Measurements from ENCODE around the gene UACA. TPM values are rescaled to one million over a fixed set of nuclear protein-coding genes. Genes with fewer than 3 reads are reported as not detected.

UACA gene
- total RNA-seq, 2 experiments from 2014 or later, result 1.1 to 1.5 TPM

- Histone ChIP-seq H3K27ac (ENCODE audit: low read depth in 1 of 2, low read length in 2 of 2) (no peak overlapping the region), H3K9me3 (ENCODE audit: control insufficient read depth in 1 of 2, insufficient read depth in 1 of 2, low read length in 2 of 2) (no peaks in the 10 kb centered on the region), H3K4me1 (ENCODE audit: insufficient read depth, low read length) (no peaks in the 10 kb centered on the region), H3K4me3 (ENCODE audit: low read length) (no peak overlapping the region), H3K36me3 (ENCODE audit: insufficient read depth, low read length) (no peaks in the 10 kb centered on the region), H3K27me3 (ENCODE audit: control insufficient read depth in 1 of 2, insufficient read depth in 2 of 2, low read length in 2 of 2) (peaks cover 0 to 8% of the 10 kb centered on the region in 2 experiments)
- POLR2A ChIA-PET, result no interaction called here
- DNase-seq (no peak), ATAC-seq (ENCODE audit: poor library complexity) (no peak)
- CTCF ChIA-PET, result no interaction called here
- intact Hi-C loops (cut with DNase I, micrococcal nuclease), result no loop called here
- no peak overlapping the region for H3K27ac Mint-ChIP-seq
- TF ChIP-seq CTCF (IDR thresholded peaks at IDR 0.05), result no peak
- peaks cover 14% of the 10 kb centered on the region for H3K27me3 Mint-ChIP-seq
- H3K9me3 Mint-ChIP-seq, result no peaks in the 10 kb centered on the region
- H3K4me1 Mint-ChIP-seq (ENCODE audit: low read depth), result no peaks in the 10 kb centered on the region
- no peaks in the 10 kb centered on the region for H3K36me3 Mint-ChIP-seq (ENCODE audit: low read depth)
- no peak overlapping the region for H3K4me3 Mint-ChIP-seq
Measured at GRCh38 chr15:70781236-70781635, 17.9 kb upstream of the UACA start.

- H3K27me3 ChIP-seq (ENCODE audit: control insufficient read depth in 1 of 2, insufficient read depth in 2 of 2, low read length in 2 of 2), result peaks cover 0 to 4% of the 10 kb centered on the region in 2 experiments
- no peaks in the 10 kb centered on the region for H3K36me3 Mint-ChIP-seq (ENCODE audit: low read depth)
- no peak overlapping the region for H3K27ac Mint-ChIP-seq
- no peaks in the 10 kb centered on the region for H3K4me1 ChIP-seq (ENCODE audit: insufficient read depth, low read length)
- ATAC-seq (ENCODE audit: poor library complexity) (no peak), DNase-seq (no peak)
- peaks cover 9% of the 10 kb centered on the region for H3K27me3 Mint-ChIP-seq
- H3K27ac ChIP-seq (ENCODE audit: low read depth in 1 of 2, low read length in 2 of 2), result no peak overlapping the region
- no peak for TF ChIP-seq CTCF (IDR thresholded peaks at IDR 0.05)
- no peaks in the 10 kb centered on the region for H3K9me3 ChIP-seq (ENCODE audit: control insufficient read depth in 1 of 2, insufficient read depth in 1 of 2, low read length in 2 of 2)
- intact Hi-C loops (cut with DNase I, micrococcal nuclease), result no loop called here
- H3K4me1 Mint-ChIP-seq (ENCODE audit: low read depth), result no peaks in the 10 kb centered on the region
- ChIA-PET POLR2A (no interaction called here), CTCF (no interaction called here)
- no peak overlapping the region for H3K4me3 ChIP-seq (ENCODE audit: low read length)
- H3K4me3 Mint-ChIP-seq, result no peak overlapping the region
- no peaks in the 10 kb centered on the region for H3K9me3 Mint-ChIP-seq
- no peaks in the 10 kb centered on the region for H3K36me3 ChIP-seq (ENCODE audit: insufficient read depth, low read length)
Measured at GRCh38 chr15:70778258-70779076, 15.1 kb upstream of the UACA start.

GRCh38 chr15:70777170-70777926, 14.0 kb upstream of the UACA start:
- ChIA-PET CTCF (no interaction called here), POLR2A (no interaction called here)
- peaks cover 0 to 4% of the 10 kb centered on the region in 2 experiments for H3K27me3 ChIP-seq (ENCODE audit: control insufficient read depth in 1 of 2, insufficient read depth in 2 of 2, low read length in 2 of 2)
- peaks cover 9% of the 10 kb centered on the region for H3K27me3 Mint-ChIP-seq
- no peaks in the 10 kb centered on the region for H3K4me1 Mint-ChIP-seq (ENCODE audit: low read depth)
- H3K4me3 ChIP-seq (ENCODE audit: low read length), result no peak overlapping the region
- no peak overlapping the region for H3K4me3 Mint-ChIP-seq
- H3K36me3 ChIP-seq (ENCODE audit: insufficient read depth, low read length), result no peaks in the 10 kb centered on the region
- no peaks in the 10 kb centered on the region for H3K9me3 ChIP-seq (ENCODE audit: control insufficient read depth in 1 of 2, insufficient read depth in 1 of 2, low read length in 2 of 2)
- no peak overlapping the region for H3K27ac Mint-ChIP-seq
- H3K4me1 ChIP-seq (ENCODE audit: insufficient read depth, low read length), result no peaks in the 10 kb centered on the region
- peak in 2 of 14 experiments; percentile 39 to 49 for DNase-seq
- no peaks in the 10 kb centered on the region for H3K36me3 Mint-ChIP-seq (ENCODE audit: low read depth)
- ATAC-seq (ENCODE audit: poor library complexity), result no peak
- no peak for TF ChIP-seq CTCF (IDR thresholded peaks at IDR 0.05)
- intact Hi-C loops (cut with DNase I, micrococcal nuclease), result no loop called here
- no peak overlapping the region for H3K27ac ChIP-seq (ENCODE audit: low read depth in 1 of 2, low read length in 2 of 2)
- no peaks in the 10 kb centered on the region for H3K9me3 Mint-ChIP-seq

Measured in CD4-positive, alpha-beta T cell (primary cell).